ENCODE data around the gene UBE2D2.
"Not testable (repeated sequence)": the region's sequence is repeated elsewhere in the genome, so short reads cannot be mapped to it uniquely, and the experiment has no call there.

Gene UBE2D2

DNA sequence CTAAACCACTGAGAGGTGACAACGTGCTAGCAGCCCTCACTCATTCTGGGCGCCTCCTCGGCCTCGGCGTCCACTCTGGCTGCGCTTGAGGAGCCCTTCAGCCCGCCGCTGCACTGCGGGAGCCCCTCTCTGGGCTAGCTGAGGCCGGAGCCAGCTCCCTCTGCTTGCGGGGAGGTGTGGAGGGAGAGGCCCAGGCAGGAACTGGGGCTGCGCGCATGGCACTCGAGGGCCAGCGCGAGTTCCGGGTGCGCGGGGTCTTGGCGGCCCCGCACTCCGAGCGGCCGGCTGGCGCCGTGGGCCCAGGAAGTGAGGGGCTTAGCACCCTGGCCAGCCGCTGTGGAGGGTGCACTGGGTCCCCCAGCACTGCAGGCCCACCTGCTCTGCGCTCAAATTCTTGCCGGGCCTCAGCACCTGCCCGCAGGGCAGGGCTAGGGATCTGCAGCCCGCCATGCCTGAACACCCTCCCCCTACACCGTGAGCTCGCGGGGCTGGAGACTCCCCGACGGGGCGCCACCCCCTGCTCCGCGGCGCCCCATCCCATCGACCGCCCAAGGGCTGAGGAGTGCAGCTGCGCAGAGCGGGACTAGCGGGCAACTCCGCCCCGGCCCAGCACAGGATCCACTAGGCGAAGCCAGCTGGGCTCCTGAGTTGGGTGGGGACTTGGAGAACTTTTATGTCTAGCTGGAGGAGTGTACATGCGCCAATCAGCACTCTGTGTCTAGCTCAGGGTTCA is 11.8 kb upstream of the UBE2D2 start:
- Histone ChIP-seq H4K20me1 (no peaks in the 10 kb centered on the region), H3K4me2 (no peak overlapping the region), H3K36me3 (no peaks in the 10 kb centered on the region), H3K4me1 (peaks cover 8% of the 10 kb centered on the region), H3K9me3 (peaks cover 19% of the 10 kb centered on the region), H3K4me3 (no peak overlapping the region), H3K9ac (no peak overlapping the region), H3K27ac (no peak overlapping the region), H3K27me3 (no peaks in the 10 kb centered on the region)
- no peak for TF ChIP-seq Cebpa-rat (IDR thresholded peaks at IDR 0.05)

DNA sequence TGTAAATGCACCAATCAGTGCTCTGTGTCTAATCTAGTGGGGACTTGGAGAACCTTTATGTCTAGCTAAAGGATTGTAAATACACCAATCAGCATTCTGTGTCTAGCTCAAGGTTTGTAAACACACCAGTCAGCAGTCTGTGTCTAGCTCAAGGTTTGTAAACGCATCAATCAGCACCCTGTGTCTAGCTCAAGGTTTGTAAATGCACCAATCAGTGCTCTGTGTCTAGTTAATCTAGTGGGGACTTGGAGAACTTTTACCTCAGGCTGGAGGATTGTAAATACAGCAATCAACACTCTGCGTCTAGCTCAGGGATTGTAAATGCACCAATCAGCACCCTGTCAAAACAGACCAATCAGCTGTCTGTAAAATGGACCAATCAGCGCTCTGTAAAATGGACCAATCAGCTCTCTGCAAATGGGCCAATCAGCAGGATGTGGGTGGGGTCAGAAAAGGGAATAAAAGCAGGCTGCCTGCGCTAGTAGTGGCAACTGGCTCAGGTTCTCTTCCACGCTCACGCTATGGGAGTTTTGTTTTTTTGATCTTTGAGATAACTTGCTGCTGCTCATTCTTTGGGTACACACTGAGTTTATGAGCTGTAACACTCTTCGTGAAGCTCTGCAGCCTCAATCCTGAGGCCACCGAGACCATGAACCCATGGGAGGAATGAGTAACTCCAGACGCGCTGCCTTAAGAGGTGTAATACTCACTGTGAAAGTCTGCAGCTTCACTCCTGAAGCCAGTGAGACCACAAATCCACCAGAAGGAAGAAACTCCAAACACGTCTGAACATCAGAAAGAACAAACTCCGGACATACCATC is 10.9 kb upstream of the UBE2D2 start:
- H3K4me2 ChIP-seq, H3K27ac ChIP-seq, H3K4me1 ChIP-seq, H3K9ac ChIP-seq, H3K4me3 ChIP-seq, H4K20me1 ChIP-seq, H3K27me3 ChIP-seq, H3K36me3 ChIP-seq: not testable (repeated sequence)
- H3K9me3 ChIP-seq = peaks cover 19% of the 10 kb centered on the region

DNA sequence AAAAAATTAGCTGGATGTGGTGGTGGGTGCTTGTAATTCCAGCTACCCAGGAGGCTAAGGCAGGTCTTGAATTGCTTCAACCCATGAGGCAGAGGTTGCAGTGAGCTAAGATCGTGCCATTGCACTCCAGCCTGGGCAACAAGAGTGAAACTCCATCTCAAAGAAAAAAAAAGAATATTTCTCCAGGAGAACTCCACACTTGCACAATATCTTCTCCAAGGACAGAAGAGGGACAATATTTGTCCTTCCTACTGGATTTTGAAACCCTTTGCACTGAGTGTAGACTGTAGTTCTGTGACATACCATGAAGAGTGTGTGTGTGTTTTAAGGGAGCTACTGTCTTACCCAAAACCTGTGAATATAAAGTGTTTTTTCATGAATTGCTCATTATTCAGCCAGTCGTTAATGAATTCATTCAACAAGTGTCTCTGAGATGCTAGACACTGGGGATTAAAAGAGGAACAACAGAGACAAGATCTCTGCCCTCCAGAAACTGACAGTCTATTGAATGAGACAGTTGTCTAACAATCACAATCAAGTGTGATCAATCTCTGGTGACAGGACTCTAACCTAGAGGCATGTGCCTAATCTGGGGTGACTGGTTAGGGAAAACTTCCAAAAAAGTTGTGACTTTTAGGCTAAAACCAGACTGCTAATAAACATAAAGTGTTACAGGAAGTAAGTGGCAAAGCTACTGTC is 9.8 kb upstream of the UBE2D2 start:
- Histone ChIP-seq H3K4me1 (peaks cover 8% of the 10 kb centered on the region), H3K36me3 (no peaks in the 10 kb centered on the region), H3K4me2 (no peak overlapping the region), H4K20me1 (no peaks in the 10 kb centered on the region), H3K27ac (no peak overlapping the region), H3K4me3 (no peak overlapping the region), H3K9ac (no peak overlapping the region), H3K27me3 (no peaks in the 10 kb centered on the region), H3K9me3 (peaks cover 19% of the 10 kb centered on the region)
- no peak for TF ChIP-seq Cebpa-rat (IDR thresholded peaks at IDR 0.05)

DNA sequence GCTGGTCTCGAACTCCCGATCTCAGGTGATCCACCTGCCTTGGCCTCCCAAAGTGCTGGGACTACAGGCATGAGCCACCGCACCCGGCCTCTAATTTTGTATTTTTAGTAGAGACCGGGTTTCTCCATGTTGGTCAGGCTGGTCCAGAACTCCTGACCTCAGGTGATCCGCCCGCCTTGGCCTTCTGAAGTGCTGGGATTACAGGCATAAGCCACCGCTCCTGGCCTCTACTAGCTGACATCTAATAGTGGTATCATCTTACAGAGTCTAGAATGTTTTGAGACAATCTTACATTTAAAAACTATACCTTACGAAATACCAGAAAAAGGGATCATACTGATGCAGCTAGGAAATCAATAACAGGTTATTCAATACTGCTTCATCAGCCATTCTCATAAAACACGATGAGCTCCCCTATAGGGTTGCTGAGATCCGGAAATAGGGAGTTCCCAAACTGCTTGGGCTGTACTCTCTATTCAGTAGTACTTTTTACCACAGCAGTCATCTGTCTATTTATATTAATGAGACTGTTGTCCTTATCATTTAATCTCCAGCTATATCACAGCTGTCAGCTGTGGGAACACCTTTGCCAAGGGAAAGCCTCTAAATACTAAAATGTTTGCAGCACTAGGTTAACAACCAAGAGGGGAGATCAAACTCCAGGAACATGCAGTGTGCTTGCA is 8.1 kb upstream of the UBE2D2 start:
- Histone ChIP-seq H3K4me1 (peaks cover 5% of the 10 kb centered on the region), H3K27ac (no peak overlapping the region), H3K4me2 (no peak overlapping the region), H3K9ac (no peak overlapping the region), H3K27me3 (no peaks in the 10 kb centered on the region), H3K4me3 (no peak overlapping the region), H3K36me3 (no peaks in the 10 kb centered on the region), H3K9me3 (peaks cover 19% of the 10 kb centered on the region), H4K20me1 (no peaks in the 10 kb centered on the region)
- no peak for TF ChIP-seq Cebpa-rat (IDR thresholded peaks at IDR 0.05)

DNA sequence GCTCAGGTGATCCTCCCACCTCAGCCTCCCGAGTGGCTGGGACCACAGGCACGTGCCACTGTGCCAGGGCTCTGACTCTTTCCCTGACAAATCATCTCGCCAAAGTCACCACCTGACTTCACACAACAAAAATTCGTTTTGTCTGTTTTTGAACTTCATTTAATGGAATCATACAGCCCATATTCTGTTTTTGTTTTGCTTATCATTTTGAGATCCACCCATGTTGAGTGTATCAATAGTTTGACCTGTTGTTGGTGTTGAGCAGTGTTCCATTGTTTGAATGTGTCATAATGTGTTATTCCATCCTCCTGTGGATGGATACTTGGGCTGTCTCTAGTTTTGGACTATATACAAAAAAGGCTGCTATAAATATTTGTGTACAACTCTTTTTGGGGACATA is 6.9 kb upstream of the UBE2D2 start:
- Histone ChIP-seq H3K9me3 (peaks cover 13% of the 10 kb centered on the region), H4K20me1 (no peaks in the 10 kb centered on the region), H3K36me3 (no peaks in the 10 kb centered on the region), H3K27ac (no peak overlapping the region), H3K4me2 (no peak overlapping the region), H3K9ac (no peak overlapping the region), H3K4me1 (no peaks in the 10 kb centered on the region), H3K27me3 (no peaks in the 10 kb centered on the region), H3K4me3 (no peak overlapping the region)
- no peak for TF ChIP-seq Cebpa-rat (IDR thresholded peaks at IDR 0.05)

DNA sequence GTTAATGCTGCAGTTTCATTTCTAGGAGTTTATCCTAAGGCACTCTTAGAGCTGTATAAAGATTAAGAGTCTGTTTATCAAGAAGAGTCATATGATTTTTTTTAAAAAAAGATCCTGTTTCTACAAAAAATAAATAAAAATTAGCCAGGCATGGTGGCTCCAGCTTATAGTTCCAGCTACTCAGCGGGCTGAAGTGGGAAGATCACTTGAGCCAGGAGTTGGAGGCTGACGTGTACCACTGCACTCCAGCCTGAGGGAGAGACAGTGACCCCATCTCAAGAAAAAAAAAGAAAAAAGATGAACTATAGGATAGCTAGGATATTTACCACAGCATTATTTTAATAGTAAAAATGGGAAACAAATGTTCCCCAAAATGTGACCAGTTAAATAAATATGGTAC is 3.3 kb upstream of the UBE2D2 start:
- Histone ChIP-seq H3K4me3 (no peak overlapping the region), H3K4me2 (no peak overlapping the region), H3K27me3 (no peaks in the 10 kb centered on the region), H3K4me1 (peaks cover 10% of the 10 kb centered on the region), H3K27ac (no peak overlapping the region), H3K9me3 (no peaks in the 10 kb centered on the region), H3K36me3 (peaks cover 1% of the 10 kb centered on the region; the same call in 1 of the 2 replicates), H3K9ac (no peak overlapping the region), H4K20me1 (peaks cover 11% of the 10 kb centered on the region)
- TF ChIP-seq Cebpa-rat (IDR thresholded peaks at IDR 0.05) = no peak

DNA sequence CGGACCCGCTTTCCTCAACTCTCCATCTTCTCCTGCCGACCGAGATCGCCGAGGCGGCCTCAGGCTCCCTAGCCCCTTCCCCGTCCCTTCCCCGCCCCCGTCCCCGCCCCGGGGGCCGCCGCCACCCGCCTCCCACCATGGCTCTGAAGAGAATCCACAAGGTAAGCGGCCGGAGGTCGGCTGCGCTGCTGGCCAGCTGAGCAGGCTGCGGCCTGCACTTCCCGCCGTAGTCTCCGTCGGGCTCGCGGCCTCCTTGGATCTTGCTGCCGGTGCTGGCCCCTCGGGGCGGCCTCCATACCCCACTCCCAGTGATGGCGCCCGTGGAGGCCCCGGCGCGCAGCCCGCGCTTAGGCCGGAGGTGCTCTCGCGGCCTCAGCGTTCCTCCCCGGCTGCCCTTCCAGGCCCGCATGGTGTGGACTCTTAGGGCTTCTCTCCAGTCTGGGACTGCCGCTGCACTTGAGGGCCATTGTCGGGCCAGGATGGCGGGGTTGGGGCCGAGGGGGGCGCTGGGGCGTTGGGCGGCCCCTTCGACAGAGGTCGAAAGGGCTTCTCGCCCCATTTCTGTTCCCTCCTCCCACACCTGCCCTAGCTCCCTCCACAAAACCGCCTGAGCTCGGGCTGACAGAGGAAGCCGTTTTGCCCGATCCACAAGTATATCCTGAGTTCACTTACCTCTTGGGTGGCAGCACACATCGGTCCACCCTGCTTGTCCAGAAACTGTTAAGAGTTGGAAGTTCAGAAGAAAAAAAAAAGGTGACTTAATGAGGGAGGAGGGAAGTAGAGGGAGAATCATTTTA is 714 bp downstream of the UBE2D2 start:
- H4K20me1 ChIP-seq = peaks cover 52% of the 10 kb centered on the region
- H3K9me3 ChIP-seq = no peaks in the 10 kb centered on the region
- H3K4me1 ChIP-seq = peaks cover 47% of the 10 kb centered on the region
- no peak for TF ChIP-seq Cebpa-rat (IDR thresholded peaks at IDR 0.05)
- H3K9ac ChIP-seq = peak overlapping the region; percentile 98
- no peaks in the 10 kb centered on the region for H3K27me3 ChIP-seq
- H3K27ac ChIP-seq = peak overlapping the region; percentile 94
- H3K4me3 ChIP-seq = peak overlapping the region; percentile 95
- peak overlapping the region; percentile 95 for H3K4me2 ChIP-seq
- peaks cover 25% of the 10 kb centered on the region; the same call in 1 of the 2 replicates for H3K36me3 ChIP-seq

DNA sequence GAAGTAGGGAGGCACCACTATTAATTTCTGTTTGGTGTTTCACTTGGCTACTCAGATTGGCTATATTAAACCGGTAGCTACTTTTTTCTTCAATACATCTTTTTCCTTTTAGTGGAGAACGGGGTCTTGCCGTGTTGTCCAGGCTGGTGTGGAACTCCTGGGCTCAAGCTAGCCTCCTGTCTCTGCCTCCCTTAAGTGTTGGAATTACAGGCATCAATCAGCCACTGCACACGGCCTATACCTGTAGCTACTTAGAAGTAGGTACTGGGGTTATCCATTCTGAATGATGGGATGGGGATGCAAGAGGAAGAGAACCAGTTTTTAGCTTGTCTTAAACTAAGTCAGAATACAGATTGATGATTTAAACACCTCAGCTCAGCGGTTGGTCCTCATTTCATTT is 1.7 kb downstream of the UBE2D2 start:
- no peak for TF ChIP-seq Cebpa-rat (IDR thresholded peaks at IDR 0.05)
- Histone ChIP-seq H3K4me1 (peaks cover 57% of the 10 kb centered on the region), H3K27ac (peak overlapping the region; percentile 94), H3K4me2 (peak overlapping the region; percentile 95), H3K27me3 (no peaks in the 10 kb centered on the region), H3K4me3 (peak overlapping the region; percentile 95), H3K9me3 (no peaks in the 10 kb centered on the region), H3K36me3 (peaks cover 34% of the 10 kb centered on the region; the same call in 1 of the 2 replicates), H4K20me1 (peaks cover 62% of the 10 kb centered on the region), H3K9ac (peak overlapping the region; percentile 98)
